GM13977 (cell line): ENCODE data around the gene UNC5B.
A peak's percentile ranks its signal among the peaks of the same experiment; 100 is the strongest.

Experiments used
- DNase-seq: peaks from one replicate; pipeline ENCODE4 v3.0.0; 2012; ENCODE audit warnings: low spot score
- CTCF ChIP-seq: IDR thresholded peaks from 2 replicates; pipeline ENCODE4 v1.5.1; 2012; ENCODE audit warnings: mild to moderate bottlenecking, control low read depth; ENCODE audit not compliant: insufficient read depth; ENCODE audit errors: extremely low read depth, missing control alignments
- in situ Hi-C: fragments of 300-500 bp; cut with MboI; formaldehyde crosslinking; loops from one replicate; pipeline ENCODE4 v1.12.0; 2022; ENCODE audit warnings: low sequenced_read_pairs, low pct_unique_long_range_greater_than_20kb, mixed read lengths, inconsistent platforms; ENCODE audit not compliant: unreplicated experiment

UNC5B gene

GRCh38 chr10:71220689-71221540 is 8.5 kb downstream of the UNC5B start:
- in situ Hi-C loops = no loop called here
- DNase-seq = no peak
- TF ChIP-seq CTCF = no peak

- DNase-seq = no peak
- in situ Hi-C loops = no loop called here
- no peak for TF ChIP-seq CTCF
Observed at GRCh38 chr10:71221586-71222202, 9.3 kb downstream of the UNC5B start.

- no peak for DNase-seq
- peak; percentile 11 for TF ChIP-seq CTCF
- in situ Hi-C loops = no loop called here
Observed at GRCh38 chr10:71222601-71223346, 10.4 kb downstream of the UNC5B start.

GRCh38 chr10:71223347-71224058 is 11.1 kb downstream of the UNC5B start:
- in situ Hi-C loops = no loop called here
- no peak for TF ChIP-seq CTCF
- DNase-seq = no peak

GRCh38 chr10:71225291-71226058 is 13.1 kb downstream of the UNC5B start:
- in situ Hi-C loops = no loop called here
- no peak for TF ChIP-seq CTCF
- DNase-seq = no peak
